Ecto neural progenitor cell (in vitro differentiated cells): ENCODE measurements around the gene ERICH3.

ENCODE experiments used
- DNase-seq: peaks from one replicate; pipeline ENCODE4 v3.0.0-alpha.2; 2018; ENCODE audit warnings: low spot score

Gene ERICH3

GRCh38 chr1:74587888-74588287 is 85.7 kb downstream of the ERICH3 start:
- DNase-seq = no peak

DNA sequence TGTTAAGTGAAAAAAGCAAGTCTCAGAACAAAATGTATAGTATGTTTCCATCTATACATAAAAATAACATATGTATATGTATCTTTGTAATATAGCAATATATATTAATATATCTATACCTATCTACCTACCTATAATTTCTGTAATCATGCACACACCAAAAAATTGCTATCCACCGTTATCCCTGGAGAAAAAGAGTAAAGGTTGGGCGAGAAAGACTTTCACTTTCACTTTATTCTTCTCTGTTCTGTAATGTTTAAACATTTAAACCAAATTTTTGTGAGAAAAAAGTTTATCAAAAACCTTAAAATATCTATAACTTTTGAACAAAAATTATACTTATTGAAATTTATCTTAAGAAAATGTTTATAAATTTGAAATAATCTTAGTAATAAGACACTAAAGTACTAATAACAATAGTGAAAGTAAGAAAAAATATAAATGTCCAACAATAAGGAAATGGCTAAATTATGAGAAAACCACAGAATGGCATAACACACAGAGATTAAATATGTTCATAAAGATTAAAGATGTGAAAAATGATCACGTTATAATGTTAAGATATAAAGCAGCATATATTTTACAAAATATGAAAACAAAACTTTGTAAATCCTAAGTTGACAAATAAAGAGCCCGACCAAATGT is 87.2 kb downstream of the ERICH3 start:
- no peak for DNase-seq

- no peak for DNase-seq
These were observed 89.4 kb downstream of the ERICH3 start for GRCh38 chr1:74584185-74584584.

DNA sequence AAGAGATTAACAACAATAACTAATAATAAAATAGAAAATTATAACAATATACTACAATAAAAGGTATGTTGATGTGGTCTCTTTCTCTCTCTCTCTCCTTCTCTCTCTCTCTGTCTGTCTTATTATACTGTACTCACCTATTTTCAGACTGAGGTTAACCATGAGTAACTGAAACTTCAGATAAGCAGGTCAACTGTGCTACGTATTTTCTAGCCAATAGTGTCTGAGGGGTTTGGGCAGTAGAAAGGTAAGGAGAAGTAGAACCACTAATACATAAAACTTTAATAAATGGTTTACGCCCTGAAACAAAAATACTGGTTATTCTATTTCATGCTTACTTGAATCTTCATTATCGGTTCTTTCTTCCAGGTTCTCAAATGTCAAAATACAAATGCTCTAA is 90.2 kb downstream of the ERICH3 start:
- DNase-seq = no peak

GRCh38 chr1:74579425-74579824 is 94.2 kb downstream of the ERICH3 start:
- DNase-seq = no peak

DNA sequence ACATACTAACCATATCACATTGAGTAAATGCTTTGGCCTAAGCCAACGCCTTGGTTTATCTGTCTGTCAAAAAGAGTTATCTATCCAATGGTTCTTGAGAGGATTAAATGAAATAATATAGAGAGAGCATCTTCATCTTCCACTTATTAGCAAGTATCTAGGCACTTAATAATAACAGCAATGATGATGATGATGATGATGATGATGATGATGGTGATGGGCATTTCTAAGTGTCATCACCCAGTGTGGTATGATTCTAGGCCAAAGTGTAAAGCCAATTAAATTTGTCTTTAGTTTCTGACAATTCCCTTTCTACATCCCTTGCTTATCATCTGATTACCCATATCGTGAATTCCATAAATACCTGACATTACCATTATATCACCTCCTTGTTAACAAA is 95.5 kb downstream of the ERICH3 start:
- DNase-seq = no peak

GRCh38 chr1:74571891-74572290 is 101.7 kb downstream of the ERICH3 start:
- no peak for DNase-seq

DNA sequence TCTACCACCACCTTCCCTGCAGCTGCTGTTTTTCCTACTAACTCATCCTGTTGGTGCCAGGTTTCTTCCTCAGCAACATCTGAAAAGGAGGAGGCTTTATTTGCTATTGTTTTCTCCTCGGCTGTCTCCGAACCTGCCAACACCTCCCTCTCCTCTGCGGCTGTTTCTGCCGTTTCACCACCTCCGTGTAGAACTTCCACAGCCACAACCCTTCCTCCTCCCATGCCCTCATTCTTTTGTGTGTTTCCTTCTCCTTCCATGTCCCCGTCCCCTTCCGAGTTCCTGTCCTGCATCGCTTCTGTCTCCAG is 102.1 kb downstream of the ERICH3 start:
- DNase-seq = no peak

DNA sequence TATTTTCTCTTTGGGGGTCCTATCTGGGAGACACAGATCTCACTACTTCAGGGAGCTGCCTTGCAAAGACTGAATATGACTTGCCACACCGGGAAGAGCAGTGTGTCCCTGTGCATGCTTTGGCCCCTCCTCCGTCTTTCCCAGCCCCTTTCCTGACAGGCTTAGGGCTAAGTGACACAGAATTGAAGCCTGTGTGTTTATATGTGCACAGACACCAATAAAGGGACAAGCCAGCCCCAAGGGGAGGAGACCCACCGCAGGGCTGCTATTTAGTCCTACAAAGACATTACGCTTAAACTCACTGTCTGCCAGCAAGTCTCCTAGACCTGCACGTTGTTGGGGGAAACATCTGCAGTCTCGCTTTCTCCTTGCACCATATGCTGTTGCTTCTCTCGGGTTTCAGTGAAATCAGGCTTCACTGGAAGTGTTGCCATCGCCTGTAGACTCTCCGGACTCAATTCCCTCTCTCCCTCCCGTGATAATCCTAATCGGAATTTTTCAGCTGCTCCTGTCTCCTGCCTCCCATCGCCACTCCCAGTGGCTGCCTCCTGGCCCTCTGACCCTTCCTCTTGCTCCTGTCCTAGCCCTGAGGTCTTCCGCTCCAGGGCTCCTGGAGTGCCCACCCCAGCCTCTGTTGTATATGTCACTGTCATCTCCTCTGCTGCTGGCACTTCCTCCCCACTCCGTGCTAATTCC is 102.6 kb downstream of the ERICH3 start:
- DNase-seq = peak; percentile 54

DNA sequence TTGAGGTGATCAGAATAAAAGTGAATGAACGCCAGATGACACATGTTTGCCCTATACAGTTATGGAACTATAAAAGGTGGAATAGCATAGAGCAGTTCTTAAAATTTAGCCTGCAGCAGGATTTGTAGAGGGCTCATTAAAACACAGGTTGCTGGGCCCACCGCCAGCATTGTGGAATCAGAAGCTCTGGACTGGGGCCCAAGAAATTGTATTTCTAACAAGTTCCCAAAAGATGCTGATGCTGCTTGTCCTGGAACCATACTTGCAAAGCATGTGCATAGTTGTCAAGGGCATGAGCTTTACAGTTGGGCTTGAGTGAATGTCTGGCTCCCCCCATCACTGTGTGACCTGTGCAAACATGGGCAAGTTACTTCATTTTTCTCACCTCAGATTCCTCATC is 123.7 kb downstream of the ERICH3 start:
- no peak for DNase-seq

DNA sequence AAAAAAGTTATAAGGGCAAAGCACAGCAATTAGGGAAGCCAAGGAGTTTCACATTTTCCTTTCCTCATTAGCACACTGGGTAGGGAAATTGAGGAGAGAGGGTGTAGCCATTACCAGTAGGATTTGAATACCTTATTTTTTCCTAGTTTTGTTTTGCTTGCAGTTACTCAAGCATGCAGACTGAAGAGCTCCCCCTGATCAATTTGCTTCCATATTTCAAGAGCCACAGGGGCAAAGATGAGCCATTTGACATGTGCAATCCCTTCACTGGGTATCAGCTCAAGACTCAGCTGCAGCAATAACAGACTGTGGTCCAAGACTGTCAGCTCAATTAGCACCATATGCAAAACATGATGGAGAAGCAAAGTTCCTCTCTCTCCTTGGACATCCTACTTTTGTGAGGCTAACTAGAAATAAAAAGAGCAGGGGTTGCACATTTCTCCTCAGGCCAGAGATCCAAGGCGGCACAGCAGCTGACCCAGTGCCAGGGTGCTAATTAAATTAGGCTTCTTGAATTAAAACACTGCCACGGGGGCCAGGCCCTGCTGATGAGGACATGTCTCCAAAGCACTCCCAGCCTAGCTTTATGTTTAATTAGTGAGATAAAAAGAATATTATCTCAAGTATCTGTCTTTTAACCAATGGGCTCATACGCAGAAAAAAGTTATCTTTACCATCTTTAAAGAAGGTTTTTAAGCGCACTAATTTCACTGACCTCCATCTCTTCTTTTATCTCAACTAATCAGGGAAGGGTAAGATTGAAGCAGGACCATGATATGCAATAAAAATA is 124.4 kb downstream of the ERICH3 start:
- no peak for DNase-seq

DNA sequence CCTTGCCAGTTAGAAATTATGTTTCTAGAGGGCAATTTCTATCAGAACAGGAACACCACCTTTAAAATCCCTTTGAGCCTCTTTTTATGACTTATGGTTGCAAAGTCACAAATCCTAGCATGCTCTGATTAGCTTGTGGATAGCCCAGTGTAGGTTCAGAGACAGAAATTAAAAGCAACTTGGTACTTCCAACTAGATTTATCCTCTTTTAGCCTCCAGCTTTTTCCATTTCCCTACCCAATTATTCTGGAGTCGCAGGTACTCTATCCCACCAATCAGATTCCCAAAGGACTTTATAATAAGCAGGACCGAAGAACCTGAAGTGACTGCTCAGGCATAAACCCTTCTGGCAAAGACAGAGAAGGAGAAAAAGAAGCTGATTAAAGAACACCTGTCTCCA is 127.8 kb downstream of the ERICH3 start:
- DNase-seq = no peak

GRCh38 chr1:74534241-74534640 is 139.4 kb downstream of the ERICH3 start:
- DNase-seq = no peak

DNA sequence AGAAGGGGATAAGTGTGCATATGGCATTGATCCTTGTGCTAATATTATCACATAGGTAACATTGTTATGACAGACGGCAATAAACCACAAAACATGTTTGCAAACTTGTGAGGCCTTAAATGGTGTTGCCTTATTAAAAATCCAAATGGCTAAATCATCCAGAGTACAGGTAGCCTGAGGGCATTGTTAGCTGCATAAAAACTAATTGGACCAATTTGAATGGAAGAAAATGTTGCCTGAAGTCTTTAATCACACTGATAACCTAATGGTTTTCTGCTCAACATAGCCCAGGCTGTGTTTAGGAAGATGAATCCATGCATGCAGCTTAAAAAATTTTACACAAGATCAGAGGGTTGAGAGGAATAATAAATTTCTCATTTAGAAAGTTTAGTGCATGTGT is 141.8 kb downstream of the ERICH3 start:
- DNase-seq = no peak

DNA sequence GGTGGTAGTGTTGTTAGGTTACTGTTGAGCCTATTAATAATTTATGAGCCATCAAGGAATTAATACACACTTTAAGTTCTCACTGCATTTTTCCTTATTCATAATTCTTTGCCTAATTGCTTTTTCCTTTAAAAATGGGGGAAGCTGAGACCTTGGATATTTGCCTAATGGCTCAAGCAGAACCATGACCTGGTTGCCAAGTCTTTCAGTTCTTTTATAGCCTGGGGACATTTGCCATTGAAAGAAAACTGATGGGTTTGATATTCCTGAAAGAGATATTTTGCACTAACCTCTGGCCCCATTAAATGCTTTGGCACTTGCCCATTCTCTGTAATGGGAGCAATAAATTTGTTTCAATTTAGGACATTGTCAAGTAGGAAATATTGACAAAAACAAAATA is 142.7 kb downstream of the ERICH3 start:
- DNase-seq = no peak

DNA sequence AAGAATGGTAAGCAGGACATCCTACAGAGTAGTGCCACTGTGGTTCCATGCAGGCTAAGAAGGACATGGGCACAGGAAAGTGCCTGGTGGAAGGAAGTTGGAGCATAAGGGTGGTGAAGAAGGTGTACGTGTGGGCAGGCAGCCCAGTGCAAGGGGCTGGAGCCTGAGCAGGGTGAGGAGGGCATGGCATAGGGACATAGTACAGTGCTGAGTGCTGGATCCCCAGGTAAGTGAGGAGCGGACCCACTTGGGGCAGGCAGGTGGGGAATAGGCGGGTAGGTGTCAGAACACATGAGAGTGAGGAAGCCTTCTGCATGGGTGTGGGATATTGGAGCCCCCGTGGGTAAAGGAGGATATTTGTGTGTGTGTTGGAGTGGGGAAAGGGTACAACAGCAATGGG is 145.5 kb downstream of the ERICH3 start:
- DNase-seq = no peak

- DNase-seq = no peak
These were observed 146.9 kb downstream of the ERICH3 start for GRCh38 chr1:74526708-74527107.

DNA sequence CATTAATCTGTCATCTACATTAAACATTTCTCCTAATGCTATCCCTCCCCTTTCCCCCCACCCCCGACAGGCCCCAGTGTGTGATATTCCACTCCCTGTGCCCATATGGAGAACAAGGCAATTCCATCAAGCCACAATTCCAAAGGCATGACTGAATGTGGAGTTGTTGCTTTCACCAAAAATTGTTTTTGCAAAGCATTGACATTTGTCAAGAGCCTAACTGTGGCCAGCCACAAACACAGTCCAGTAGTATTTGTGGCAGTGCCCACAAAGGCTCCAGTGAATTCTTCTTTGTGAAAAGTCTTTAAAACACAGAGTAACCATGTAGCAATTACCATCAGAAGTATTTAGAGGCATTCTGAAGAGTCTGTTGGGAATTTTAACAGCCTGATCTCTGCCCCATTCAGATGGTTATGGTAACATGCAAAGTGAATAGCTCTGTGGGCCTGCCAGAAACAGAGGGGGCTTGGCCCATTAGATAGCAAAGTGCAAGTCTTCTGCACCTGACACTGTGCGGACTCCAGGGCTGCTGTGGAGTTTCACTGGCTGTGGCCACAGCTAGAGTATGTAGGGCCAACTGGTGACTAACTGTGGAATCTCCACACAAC is 149.6 kb downstream of the ERICH3 start:
- DNase-seq = no peak

DNA sequence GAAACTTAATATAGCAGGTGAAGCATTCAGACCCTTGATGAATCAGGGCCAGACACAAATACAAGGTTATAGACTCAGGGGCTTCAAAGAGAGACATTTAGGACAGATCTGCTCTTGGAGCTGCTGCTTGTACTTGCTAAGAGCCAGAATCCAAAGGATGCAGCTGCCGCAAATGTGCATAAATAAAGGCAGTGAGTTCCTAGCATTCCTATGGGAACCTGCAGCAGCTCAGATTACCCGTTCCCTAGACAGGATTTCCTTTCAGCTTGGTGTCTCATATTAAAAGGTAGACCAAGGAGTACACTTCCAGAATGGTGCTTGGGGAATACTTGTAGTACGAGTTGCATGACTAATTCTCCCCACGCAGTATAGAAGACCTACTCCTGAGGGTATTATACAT is 151.4 kb downstream of the ERICH3 start:
- peak; percentile 49 for DNase-seq
